Measurements from ENCODE around the gene PPIL6.

DNA sequence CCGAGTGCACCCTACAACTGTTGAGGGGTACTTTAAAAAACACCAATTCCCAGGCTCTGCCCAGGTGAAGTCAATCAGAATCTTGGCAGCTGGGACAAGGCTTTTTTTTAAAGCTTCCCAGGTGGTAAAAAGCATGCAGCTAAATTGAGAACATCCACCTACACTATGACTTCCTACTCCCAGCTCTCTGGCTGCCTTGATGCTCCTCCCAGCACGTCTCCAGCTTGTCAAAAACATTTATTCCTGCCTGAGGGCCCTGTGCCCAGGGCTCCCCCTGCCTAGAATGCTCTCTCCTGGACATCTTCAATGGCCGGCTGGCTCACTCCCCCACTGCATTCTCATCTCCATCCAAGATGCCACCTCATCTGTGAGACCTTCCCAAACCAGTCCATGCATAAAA, 32.7 kb upstream of the PPIL6 start:
- TF ChIP-seq CTCF (IDR thresholded peaks at IDR 0.05): no peak
- no peak for TF ChIP-seq POLR2A (IDR thresholded peaks at IDR 0.05)

All from body of pancreas (tissue), 4 donors.